ENCODE results near the gene COL23A1. TPM values are rescaled to one million over a fixed set of nuclear protein-coding genes. Genes with fewer than 3 reads are reported as not detected.

Gene COL23A1
- total and polyA plus RNA-seq, 8 donors: 0.06 to 0.68 (median 0.33) TPM; not detected in 2

DNA sequence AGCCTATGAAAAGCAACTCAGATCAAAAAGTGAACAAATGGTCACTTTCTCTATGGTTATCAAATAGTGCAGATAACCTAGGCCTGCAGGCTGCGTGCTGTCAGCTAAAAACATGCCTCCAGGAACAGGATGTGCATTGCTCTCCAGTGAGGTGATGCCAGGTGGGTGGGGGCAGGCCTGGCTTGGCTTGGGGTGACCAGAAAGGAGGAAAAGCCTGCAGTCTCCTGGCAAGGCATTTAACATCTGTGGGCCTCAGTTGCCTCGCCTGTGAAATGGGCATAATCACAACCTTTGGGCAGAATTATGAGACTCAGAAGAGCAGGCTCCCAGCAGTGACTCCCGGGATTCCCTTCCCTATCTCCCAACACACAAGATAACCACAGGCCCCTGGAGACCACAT lies 135.9 kb downstream of the COL23A1 start:
- DNase-seq: no peak

DNA sequence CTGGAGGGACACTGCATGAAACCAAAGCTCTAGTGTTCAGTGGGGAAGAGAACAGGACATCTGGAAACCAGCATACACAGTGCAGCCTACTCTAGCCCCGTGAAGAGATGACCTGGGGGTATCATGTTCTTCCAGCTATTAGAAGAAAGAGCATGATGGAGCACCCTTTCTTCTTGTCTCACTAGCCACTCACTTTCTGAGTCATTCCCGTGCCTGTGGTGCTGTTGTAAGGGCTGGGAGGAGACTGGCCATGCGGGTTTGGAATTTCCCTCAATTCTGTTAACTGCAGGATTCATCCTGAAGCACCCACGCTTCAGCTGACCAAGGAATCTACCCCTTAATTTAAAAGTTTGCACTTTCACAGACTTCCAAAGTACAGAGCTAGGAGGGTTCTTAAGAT lies 137.0 kb downstream of the COL23A1 start:
- DNase-seq: no peak
- Histone ChIP-seq H3K36me3 (no peaks in the 10 kb centered on the region), H3K27me3 (no peaks in the 10 kb centered on the region), H3K9me3 (no peaks in the 10 kb centered on the region), H3K4me3 (no peak overlapping the region), H3K4me1 (no peaks in the 10 kb centered on the region), H3K27ac (no peak overlapping the region)
- TF ChIP-seq CTCF (IDR thresholded peaks at IDR 0.05): no peak
- WGBS, 2 donors: 46 to 50% methylated on average over 4 of the region's 4 CpGs
- FAIRE-seq: no peak
- intact Hi-C loops (cut with DNase I): no loop called here
- peak in 1 of 4 donors; percentile 24 for ATAC-seq

More for the DNA sequence above, 135.9 kb downstream of the COL23A1 start:
- ATAC-seq (no peak), FAIRE-seq (no peak)
- H3K27me3 ChIP-seq: no peaks in the 10 kb centered on the region
- H3K27ac ChIP-seq: no peak overlapping the region
- intact Hi-C loops (cut with DNase I): no loop called here
- no peak overlapping the region for H3K4me3 ChIP-seq
- WGBS, 2 donors: 61 to 71% methylated on average over 3 of the region's 3 CpGs
- no peaks in the 10 kb centered on the region for H3K36me3 ChIP-seq
- no peaks in the 10 kb centered on the region for H3K9me3 ChIP-seq
- H3K4me1 ChIP-seq: no peaks in the 10 kb centered on the region
- TF ChIP-seq CTCF (IDR thresholded peaks at IDR 0.05): no peak

DNA sequence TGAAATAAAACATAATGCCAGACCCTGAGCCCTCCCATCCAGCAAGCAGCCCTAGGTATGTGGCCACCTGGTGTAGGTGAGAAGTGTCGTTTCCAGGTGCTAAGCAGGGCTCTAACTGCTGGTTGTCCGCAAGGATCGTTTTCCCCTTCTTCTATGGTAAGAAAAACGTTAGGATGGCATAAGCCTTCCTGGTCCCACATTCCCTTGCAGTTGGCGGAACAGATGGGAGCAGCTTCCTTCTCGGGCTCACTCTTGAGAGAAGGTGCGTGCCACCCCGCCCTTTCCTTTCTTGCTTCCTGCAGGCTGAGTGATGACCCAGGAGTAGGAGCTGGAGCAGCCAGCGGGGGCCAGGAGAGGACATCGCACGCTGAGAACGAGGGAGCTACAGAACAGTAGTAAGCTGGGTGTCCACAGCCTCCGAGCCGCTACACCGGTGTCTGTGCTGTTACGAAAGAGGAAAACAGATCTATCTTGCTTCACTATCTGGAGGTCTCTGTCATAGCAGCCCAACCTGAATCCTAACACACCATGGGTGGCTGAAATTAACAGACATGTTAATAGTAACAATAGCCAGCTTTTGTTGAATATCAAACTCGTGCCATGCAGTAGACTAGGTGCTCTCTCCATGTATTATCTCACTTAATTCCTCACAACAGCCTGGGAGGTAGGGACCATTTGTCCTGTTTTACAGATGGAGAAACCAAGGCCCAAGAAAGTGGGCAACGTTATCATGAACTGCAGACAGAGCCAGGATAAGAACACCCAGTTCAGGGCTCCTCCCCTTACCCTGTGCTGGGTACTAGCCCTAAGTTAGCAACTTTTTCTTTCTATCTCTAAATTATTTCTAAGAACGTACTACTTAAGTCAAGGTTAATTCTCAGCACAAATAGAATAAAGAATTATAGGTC lies 139.8 kb downstream of the COL23A1 start:
- Histone ChIP-seq H3K4me3 (no peak overlapping the region), H3K4me1 (no peaks in the 10 kb centered on the region), H3K36me3 (no peaks in the 10 kb centered on the region), H3K27me3 (no peaks in the 10 kb centered on the region), H3K9me3 (no peaks in the 10 kb centered on the region), H3K27ac (no peak overlapping the region)
- 53 to 64% methylated on average over 19 of the region's 19 CpGs for WGBS, 2 donors
- ATAC-seq (no peak), DNase-seq (no peak), FAIRE-seq (no peak)
- intact Hi-C loops (cut with DNase I): no loop called here
- no peak for TF ChIP-seq CTCF (IDR thresholded peaks at IDR 0.05)

GRCh38 chr5:178449163-178450070 lies 140.8 kb downstream of the COL23A1 start:
- Histone ChIP-seq H3K4me1 (no peaks in the 10 kb centered on the region), H3K9me3 (no peaks in the 10 kb centered on the region), H3K27ac (no peak overlapping the region), H3K4me3 (no peak overlapping the region), H3K27me3 (no peaks in the 10 kb centered on the region), H3K36me3 (no peaks in the 10 kb centered on the region)
- ATAC-seq (no peak), FAIRE-seq (no peak), DNase-seq (no peak)
- WGBS, 2 donors: 46 to 48% methylated on average over 23 of the region's 23 CpGs
- intact Hi-C loops (cut with DNase I): no loop called here
- TF ChIP-seq CTCF (IDR thresholded peaks at IDR 0.05): no peak
